Right ventricle myocardium superior (tissue), 1 donor: ENCODE results near the gene LILRB1. TPM values are rescaled to one million over a fixed set of nuclear protein-coding genes. Genes with fewer than 3 reads are reported as not detected.
"Not testable (repeated sequence)": the region's sequence is repeated elsewhere in the genome, so short reads cannot be mapped to it uniquely, and the experiment has no call there.

Source experiments
- ATAC-seq: fragments of 200-7000 bp; cut with Tn5 transposase; one replicate; pipeline ENCODE4 v1.9.1; 2020; ENCODE audit warnings: mild to moderate bottlenecking; ENCODE audit not compliant: poor library complexity
- DNase-seq: peaks from one replicate; pipeline ENCODE4 v3.0.0-alpha.2; 2020
- intact Hi-C: fragments of 100-400 bp; cut with DNase I; formaldehyde crosslinking; loops from one replicate; pipeline ENCODE4 v1.11.2; 2022
- long read RNA-seq: library from polyadenylated mRNA; unstranded; transcript quantifications from one replicate; pipeline ENCODE4 v2.0.0, GENCODE V29; 2021
- total RNA-seq: library from RNA; stranded (reverse); fragmentation: NEBNext Ultra II Directional; extraction: Animal tissue kit (Norgen Biotek cat#: 25700); gene quantifications from one replicate; pipeline ENCODE4 v1.2.1, GENCODE V29; 2021
- donor health status: DM: no; HTN: yes; CAD: no; lungs with severe emphysema.

LILRB1 gene
- 1.7 TPM for total RNA-seq
- long read RNA-seq, partial matches to known transcripts: 1 of 3 reads
- long read RNA-seq, other reads (novel, unspliced or antisense): 1 of 3 reads

GRCh38 chr19:54630262-54630661, at the start of gene LILRB1:
Gene LILRB1 (plus strand): TSS chr19:54630484. CDS start chr19:54631074, 590 bp downstream.
- DNase-seq, intact Hi-C loops: not testable (repeated sequence)
- ATAC-seq: peak; percentile 58

DNA sequence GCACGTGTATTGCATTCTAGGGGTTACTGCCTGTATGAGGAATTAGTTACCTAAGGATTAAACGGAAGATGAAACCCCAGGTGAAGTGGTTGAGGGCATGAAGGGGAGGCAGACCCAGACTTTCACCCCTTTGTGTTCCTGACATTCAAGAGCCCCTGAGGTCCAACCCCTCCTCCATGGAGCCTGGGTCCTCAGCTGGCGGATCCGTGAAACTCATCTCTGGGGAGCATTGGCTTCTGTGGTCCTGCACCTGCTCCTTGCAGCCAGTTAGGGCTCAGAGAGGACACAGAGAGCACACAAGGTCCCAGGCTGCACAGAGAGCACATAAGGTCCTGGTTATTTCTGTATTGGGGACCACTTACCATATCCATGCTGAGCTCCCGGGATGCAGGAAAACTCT, 43.9 kb upstream of the LILRB1 start:
- DNase-seq (no peak), ATAC-seq (no peak)
- intact Hi-C loops: no loop called here

DNA sequence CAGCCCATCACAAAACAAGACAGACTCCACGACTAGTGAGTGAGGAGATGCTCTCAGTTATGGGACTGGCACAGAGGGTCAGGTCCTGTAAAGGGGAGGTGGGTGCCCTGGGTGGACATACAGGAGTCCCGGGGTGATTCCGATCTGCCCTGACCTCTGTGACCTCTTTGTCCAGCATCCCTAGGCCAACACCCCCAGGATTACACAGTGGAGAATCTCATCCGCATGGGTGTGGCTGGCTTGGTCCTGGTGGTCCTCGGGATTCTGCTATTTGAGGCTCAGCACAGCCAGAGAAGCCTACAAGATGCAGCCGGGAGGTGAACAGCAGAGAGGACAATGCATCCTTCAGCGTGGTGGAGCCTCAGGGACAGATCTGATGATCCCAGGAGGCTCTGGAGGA, 43.3 kb upstream of the LILRB1 start:
- ATAC-seq: no peak
- intact Hi-C loops: no loop called here
- DNase-seq: no peak

DNA sequence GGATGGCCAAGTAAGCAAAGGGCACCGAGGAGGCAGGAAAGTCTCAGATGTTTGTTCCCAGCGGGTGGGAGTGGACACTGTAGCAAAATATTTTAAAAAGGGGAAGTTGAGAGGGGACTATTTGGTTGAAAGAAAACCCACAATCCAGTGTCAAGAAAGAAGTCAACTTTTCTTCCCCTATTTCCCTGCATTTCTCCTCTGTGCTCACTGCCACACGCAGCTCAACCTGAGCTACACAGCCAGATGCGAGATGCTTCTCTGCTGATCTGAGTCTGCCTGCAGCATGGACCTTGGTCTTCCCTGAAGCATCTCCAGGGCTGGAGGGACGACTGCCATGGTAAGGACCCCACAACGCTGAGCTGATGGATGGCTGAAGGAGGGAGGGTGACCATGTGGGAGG, 36.8 kb upstream of the LILRB1 start, which contains the start of gene LILRA1:
LILRA1 (plus strand) TSS at position 188 of the 400 bp plus-strand sequence. CDS start 613 bp downstream, outside the sequence.
- peak; percentile 31 for ATAC-seq
- intact Hi-C loops, DNase-seq: not testable (repeated sequence)

- ATAC-seq: peak; percentile 46
- intact Hi-C loops, DNase-seq: not testable (repeated sequence)
Measured at GRCh38 chr19:54593931-54594626, 36.2 kb upstream of the LILRB1 start.

DNA sequence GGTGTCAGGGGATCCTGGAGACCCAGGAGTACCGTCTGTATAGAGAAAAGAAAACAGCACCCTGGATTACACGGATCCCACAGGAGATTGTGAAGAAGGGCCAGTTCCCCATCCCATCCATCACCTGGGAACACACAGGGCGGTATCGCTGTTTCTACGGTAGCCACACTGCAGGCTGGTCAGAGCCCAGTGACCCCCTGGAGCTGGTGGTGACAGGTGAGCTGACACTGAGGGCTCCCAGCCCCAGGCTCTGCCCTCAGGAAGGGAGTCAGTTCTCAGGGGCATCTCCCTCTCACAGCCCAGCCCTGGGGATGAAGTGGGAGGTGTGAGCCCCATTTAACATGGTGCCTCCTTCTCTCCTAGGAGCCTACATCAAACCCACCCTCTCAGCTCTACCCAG, 35.5 kb upstream of the LILRB1 start:
- DNase-seq: no peak
- intact Hi-C loops: no loop called here

GRCh38 chr19:54595680-54596436, 34.4 kb upstream of the LILRB1 start:
- DNase-seq, intact Hi-C loops, ATAC-seq: not testable (repeated sequence)

More for the DNA sequence above, 35.5 kb upstream of the LILRB1 start:
- no peak for ATAC-seq

- no peak for ATAC-seq
- intact Hi-C loops: no loop called here
- no peak for DNase-seq
Measured at GRCh38 chr19:54600212-54600611, 30.1 kb upstream of the LILRB1 start.

DNA sequence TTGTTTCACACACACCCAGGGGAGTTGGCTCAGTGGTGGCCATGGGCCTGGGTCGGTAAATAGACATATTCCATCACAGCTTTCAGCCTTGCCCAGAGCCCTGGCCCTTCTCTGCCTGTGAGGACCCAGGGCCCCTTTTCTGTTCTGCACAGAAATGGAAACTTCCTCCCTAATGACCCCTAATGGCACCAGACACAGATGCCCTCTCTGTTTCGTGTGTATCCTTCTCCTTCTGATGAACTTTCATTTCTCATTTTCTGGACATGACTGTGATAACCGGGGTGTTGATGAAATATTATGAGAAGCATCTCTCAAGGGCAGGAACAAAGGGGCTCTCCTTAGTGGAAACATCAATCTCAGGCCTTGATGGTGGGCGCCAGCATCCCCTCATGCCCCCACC, 24.1 kb upstream of the LILRB1 start:
- ATAC-seq: peak; percentile 45

DNA sequence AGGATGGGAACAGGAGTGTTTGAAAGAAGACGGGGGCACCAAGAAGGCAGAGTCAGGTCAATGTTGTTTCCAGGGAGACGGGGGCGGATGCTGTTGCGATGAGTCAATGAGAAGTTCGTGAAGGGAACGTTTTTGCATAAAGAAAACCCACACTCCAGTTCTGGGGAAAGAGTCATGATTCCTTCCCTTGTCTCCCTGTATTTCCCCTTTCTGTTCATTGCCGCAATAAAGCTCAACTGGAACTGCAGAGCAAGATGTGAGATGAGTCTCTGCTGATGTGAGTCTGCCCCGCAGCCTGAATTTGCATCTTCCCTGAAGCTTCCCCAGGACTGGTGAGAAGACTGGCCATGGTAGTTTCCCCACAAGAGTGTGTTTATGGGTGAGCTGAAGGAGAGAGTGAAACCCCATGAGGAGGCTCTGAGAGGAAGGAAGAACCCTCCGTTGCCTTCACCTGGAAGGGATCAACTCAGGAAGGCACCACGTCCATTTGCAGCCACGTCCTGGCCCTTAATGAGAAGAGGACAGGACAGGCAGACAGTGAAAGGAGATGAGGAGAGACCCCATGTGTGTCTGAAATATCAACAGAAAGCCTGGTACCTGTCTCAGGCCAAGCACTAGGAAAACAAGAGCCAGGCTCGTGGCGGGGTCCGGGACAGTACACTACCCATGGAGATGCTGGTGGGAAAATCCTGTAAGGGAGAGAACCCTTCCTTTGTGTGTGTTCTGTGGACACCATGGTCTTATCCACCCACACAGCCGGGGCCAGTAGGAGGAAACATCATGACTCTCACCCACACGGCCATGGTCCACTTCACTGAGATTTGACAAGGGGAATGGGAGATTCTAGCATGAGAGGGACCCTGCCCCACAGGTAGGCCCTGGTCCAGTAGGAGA, 23.1 kb upstream of the LILRB1 start:
- DNase-seq (no peak), ATAC-seq (peak; percentile 53)
- intact Hi-C loops: no loop called here

More for the DNA sequence above, 24.1 kb upstream of the LILRB1 start:
- intact Hi-C loops: no loop called here
- no peak for DNase-seq

DNA sequence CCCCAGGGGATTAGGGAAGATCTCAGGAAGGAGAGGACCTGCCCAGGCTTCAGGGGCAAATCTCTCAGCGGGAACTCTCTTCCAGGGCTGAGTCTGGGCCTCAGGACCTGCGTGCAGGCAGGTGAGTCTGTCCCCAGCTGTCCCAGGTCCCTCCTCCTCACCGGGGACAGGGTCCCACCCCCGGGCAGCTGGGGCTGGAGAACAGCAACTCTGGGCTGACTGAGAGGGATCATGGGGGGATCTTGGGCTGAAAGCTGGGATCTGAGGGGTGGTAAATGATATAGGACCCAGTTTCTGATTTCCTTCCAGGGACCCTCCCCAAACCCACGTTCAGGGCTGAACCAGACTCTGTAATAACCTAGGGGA, 22.5 kb upstream of the LILRB1 start:
- ATAC-seq (no peak), DNase-seq (no peak)
- intact Hi-C loops: no loop called here

DNA sequence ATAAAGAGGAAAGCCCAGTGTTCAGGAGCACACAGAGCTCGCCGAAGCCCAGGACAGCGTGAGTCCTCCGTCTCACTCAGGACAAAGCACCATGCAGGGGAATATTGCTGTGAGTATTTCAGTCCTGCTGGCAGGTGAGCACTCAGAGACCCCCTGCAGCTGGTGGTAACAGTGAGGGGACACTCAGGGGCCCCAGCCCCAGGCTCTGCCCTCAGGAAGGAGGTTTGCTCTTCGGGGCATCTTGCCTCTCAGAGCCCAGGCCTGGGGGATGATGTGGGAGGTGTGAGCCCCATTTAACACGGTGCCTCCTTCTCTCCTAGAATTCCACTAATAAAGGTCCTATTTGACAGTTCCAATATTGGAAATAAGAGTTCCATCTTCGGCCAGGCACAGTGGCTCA, 22.1 kb upstream of the LILRB1 start:
- intact Hi-C loops: no loop called here
- DNase-seq: no peak
- ATAC-seq: no peak

- DNase-seq (no peak), ATAC-seq (no peak)
- intact Hi-C loops: no loop called here
Measured at GRCh38 chr19:54608792-54609191, 21.5 kb upstream of the LILRB1 start.

GRCh38 chr19:54609356-54609791, 20.9 kb upstream of the LILRB1 start:
- intact Hi-C loops: no loop called here
- ATAC-seq (no peak), DNase-seq (no peak)

GRCh38 chr19:54612428-54612827, 17.9 kb upstream of the LILRB1 start:
- DNase-seq (no peak), ATAC-seq (no peak)
- intact Hi-C loops: no loop called here

GRCh38 chr19:54614726-54615125, 15.6 kb upstream of the LILRB1 start:
- ATAC-seq: no peak
- intact Hi-C loops: no loop called here
- DNase-seq: no peak

- ATAC-seq (no peak), DNase-seq (no peak)
- intact Hi-C loops: no loop called here
Measured at GRCh38 chr19:54616057-54616456, 14.2 kb upstream of the LILRB1 start.

DNA sequence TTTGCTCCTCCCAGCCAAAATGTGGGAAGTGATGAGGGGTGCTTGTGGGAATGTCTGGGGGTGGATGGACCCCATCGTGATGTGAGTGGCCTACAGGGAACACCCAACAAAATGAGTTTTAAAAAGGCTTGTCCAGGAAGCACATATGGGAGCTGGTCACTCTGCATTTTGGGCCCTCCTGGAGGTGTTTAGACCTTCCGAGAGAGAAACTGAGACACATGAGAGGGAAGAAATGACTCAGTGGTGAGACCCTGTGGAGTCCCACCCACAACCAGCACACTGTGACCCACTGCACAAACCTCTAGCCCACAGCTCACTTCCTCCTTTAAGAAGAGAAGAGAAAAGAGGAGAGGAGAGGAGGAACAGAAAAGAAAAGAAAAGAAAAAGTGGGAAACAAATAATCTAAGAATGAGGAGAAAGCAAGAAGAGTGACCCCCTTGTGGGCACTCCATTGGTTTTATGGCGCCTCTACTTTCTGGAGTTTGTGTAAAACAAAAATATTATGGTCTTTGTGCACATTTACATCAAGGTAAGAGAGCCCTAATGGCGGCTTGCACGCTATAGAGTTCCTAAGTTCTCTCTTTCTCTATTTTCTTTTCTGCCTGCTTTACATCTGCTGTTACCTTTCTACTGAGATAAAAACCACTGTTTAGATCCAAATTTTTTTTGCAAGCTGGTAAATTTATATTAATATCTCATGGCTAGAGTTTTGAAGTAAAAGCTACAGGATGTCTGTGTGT, 13.3 kb upstream of the LILRB1 start:
- no peak for ATAC-seq
- DNase-seq: no peak
- intact Hi-C loops: no loop called here
